HG03521 (cell line): ENCODE measurements around the gene RASAL2.

Experiments used
- ATAC-seq: cut with Tn5 transposase; IDR thresholded peaks from one replicate; pipeline ENCODE4 v1.9.1; 2021; ENCODE audit warnings: mild to moderate bottlenecking, moderate library complexity; ENCODE audit not compliant: unreplicated experiment

Gene RASAL2

DNA sequence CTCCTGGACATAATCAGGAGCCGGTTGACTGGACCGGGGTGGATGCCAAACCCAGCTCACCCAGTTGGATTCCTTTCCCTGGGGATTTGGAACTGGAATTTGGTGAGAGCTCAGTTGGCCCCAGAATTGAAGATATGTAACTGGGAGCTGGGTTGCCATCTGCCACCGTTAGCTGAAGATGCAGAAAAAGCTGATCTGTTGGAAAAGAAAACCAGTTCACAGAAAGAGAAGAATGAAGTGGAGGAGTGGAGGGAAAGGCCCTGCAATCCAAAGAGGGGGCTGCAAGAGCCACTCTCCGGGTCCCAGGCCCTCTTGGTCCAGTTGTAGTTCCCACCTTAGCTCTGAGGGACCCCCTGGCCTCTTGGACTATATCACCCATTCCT is 435.0 kb downstream of the RASAL2 start:
- no peak for ATAC-seq

DNA sequence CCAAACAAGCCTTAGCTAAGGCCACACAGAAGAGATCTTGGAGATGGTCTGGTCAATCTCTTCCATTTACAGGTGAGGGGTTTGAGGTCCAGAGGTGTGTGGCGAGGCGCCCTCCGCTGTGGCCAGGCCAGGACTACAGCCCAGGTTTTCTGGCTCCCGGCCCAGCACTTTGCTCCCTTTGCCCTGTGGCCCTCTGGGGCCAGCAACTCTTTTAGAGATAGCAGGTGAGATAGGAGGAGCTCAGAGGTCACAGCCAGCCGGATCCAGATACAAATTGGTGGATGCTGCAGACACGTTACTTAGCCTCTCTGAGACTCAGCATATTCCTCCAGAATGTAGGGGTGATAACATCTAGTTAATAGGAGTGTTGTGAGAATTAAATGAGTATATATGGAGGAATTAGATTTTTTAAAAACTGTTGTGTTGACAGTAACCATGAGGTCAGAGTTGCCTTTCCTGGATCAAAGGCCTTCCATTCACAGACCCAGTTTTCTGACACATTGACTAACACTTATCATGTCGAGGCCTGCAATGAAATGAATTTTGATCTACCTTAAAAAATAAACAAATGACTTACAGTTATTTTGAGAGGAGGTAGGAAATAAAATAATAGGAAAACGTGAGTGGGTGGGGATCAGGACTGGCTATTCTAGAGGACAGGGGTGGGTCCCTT is 435.6 kb downstream of the RASAL2 start:
- ATAC-seq, result no peak

DNA sequence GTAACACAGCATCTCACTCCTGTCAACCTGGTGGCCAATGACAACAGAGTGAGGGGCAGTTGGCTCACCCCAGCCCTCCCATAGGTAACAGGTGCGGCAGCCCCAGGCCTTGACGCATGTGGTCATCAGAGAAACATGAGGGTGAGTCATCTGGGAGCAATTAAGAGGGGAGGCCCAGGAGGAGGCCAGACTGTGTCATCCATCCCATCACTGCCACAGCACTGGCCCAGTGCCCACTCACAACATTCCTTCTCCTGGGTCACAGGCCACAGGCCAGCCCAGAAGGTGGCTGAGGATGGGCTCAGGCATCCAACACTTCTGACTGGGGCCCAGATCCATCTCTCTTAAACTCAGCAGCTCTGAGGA is 436.1 kb downstream of the RASAL2 start:
- no peak for ATAC-seq

DNA sequence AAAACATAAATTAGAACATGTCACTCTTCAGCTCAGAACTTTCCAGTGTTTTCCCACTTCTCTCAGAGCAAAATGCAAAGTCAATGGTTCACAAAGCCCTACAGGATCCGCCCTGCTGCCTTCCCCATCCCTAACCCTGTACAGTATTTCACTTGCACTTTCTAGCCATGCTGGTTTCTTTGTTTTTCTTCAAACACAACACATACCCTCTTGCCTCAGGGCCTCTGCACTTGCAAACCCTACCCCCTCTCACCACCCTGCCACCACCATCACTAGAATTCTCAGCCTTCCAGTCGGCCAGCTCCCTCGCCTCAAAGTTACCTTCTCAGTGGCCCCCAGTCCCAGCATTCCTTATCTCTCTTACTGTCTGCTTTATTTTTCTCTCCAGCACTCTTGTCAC is 436.6 kb downstream of the RASAL2 start:
- ATAC-seq, result no peak

- no peak for ATAC-seq
Measured at GRCh38 chr1:178531887-178532286, 438.0 kb downstream of the RASAL2 start.

DNA sequence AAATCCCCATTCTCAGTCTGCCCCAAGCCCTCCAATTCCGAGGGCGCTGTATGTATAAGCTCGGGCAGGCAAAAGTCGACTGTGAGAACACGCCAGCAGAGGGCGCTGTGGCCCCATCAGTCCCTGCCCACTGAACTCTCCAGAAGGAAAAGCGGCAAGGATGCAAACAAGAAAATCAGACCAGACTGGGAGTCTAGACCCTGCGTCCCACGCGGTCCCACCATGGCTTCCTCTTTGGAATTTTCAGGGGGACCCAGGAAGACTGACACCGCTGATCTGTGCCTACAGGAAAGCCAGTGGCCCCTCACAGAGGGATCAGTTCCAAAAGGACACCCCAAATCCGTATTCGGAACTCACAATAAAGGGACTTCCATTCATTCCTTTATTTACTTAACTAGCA is 438.5 kb downstream of the RASAL2 start:
- peak; percentile 55 for ATAC-seq

DNA sequence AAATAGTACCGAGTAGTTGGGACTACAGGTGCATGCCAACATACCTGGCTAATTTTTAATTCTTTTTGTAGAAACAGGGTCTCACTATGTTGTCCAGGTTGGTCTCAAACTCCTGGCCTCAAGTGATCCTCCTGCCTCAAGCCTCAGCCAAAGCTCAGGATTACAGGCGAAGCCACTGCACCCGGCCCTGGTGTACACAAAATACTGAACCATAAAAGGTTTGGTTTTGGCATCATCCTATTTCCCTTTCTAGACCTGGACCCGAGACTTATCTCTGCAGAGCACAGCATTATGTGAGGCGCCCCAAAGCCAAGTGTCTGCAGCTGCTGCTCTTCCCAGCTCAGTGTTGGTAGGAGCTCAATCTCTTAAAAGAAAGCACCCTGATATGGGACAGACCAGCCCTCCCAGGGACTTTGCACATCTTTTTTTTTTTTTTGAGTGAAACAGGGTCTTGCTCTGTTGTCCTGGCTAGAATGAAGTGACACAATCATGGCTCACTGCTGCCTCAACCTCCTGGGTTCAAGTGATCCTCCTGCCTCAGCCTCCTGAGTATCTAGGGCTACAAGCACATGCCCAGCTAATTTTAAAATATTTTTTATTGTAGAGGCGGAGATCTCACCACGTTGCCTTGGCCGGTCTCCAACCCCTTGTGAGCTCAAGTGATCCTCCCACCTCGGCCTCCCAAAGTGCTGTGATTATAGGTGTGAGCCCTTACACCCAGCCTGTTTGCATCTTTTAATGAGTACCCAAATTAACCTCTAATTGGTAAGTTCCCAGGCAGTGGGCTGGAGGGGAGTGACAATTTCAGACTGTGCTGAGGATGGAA is 439.4 kb downstream of the RASAL2 start:
- no peak for ATAC-seq
